ENCODE data around the gene INPP5E.

INPP5E gene

GRCh38 chr9:136439481-136440408 lies at the start of gene INPP5E:
TSS of gene INPP5E (minus strand) at chr9:136439845. CDS start at chr9:136439419, 426 bp downstream.
- peak in 46 of 51 donors; percentile 13 to 81 (median 42) for DNase-seq

GRCh38 chr9:136488247-136489214 lies 48.9 kb upstream of the INPP5E start:
- peak in 43 of 51 donors; percentile 6 to 77 (median 42) for DNase-seq

GRCh38 chr9:136487672-136488071 lies 48.0 kb upstream of the INPP5E start:
- DNase-seq = no peak

GRCh38 chr9:136486823-136487620 lies 47.4 kb upstream of the INPP5E start:
- DNase-seq = no peak

- no peak for DNase-seq
Measured at GRCh38 chr9:136486131-136486530, 46.5 kb upstream of the INPP5E start.

- DNase-seq = peak in 49 of 51 donors; percentile 13 to 85 (median 62)
Measured at GRCh38 chr9:136485049-136486045, 45.7 kb upstream of the INPP5E start.

GRCh38 chr9:136484153-136485048 lies 44.8 kb upstream of the INPP5E start:
- DNase-seq = peak in 4 of 51 donors; percentile 43 to 71 (median 56)

- DNase-seq = peak; percentile 62 to 98 (median 89)
Measured at GRCh38 chr9:136483589-136484152, 44.0 kb upstream of the INPP5E start.

GRCh38 chr9:136482793-136483588 lies 43.3 kb upstream of the INPP5E start, which contains the start of gene SEC16A:
TSS of gene SEC16A (minus strand) at chr9:136483040. CDS start at chr9:136477615, 5,425 bp downstream.
- DNase-seq = peak; percentile 80 to 100 (median 100)

- DNase-seq = peak in 3 of 51 donors; percentile 48 to 72 (median 60)
Measured at GRCh38 chr9:136482046-136482792, 42.6 kb upstream of the INPP5E start.

GRCh38 chr9:136481558-136481957 lies 41.9 kb upstream of the INPP5E start:
- no peak for DNase-seq

GRCh38 chr9:136476369-136477150 lies 36.9 kb upstream of the INPP5E start:
- DNase-seq = no peak

- no peak for DNase-seq
Measured at GRCh38 chr9:136474974-136475865, 35.6 kb upstream of the INPP5E start.

- DNase-seq = no peak
Measured at GRCh38 chr9:136474021-136474640, 34.5 kb upstream of the INPP5E start.
